ENCODE measurements around the gene PIK3CD. TPM values are rescaled to one million over a fixed set of nuclear protein-coding genes. Genes with fewer than 3 reads are reported as not detected.
"Not testable (repeated sequence)": the region's sequence is repeated elsewhere in the genome, so short reads cannot be mapped to it uniquely, and the experiment has no call there.

PIK3CD gene
- total RNA-seq, 1 experiment from 2014 or later = 73.9 TPM

- DNase-seq (ENCODE audit: low spot score) = no peak
- in situ Hi-C loops (cut with HindIII; ENCODE audit: low sequenced_read_pairs) = no loop called here
These were observed 54.6 kb downstream of the PIK3CD start for GRCh38 chr1:9706178-9706577.

- no peak for DNase-seq (ENCODE audit: low spot score)
- in situ Hi-C loops (cut with HindIII; ENCODE audit: low sequenced_read_pairs) = no loop called here
These were observed 58.5 kb downstream of the PIK3CD start for GRCh38 chr1:9710037-9710436.

GRCh38 chr1:9711466-9712020 lies 60.0 kb downstream of the PIK3CD start:
- DNase-seq (ENCODE audit: low spot score) = no peak
- in situ Hi-C loops (cut with HindIII; ENCODE audit: low sequenced_read_pairs) = no loop called here

- in situ Hi-C loops (cut with HindIII; ENCODE audit: low sequenced_read_pairs); DNase-seq (ENCODE audit: low spot score): not testable (repeated sequence)
These were observed 61.2 kb downstream of the PIK3CD start for GRCh38 chr1:9712767-9713166.

- in situ Hi-C loops (cut with HindIII; ENCODE audit: low sequenced_read_pairs) = no loop called here
- DNase-seq (ENCODE audit: low spot score) = no peak
These were observed 62.8 kb downstream of the PIK3CD start for GRCh38 chr1:9714257-9714718.

GRCh38 chr1:9715536-9716226 lies 64.2 kb downstream of the PIK3CD start:
- no peak for DNase-seq (ENCODE audit: low spot score)
- in situ Hi-C loops (cut with HindIII; ENCODE audit: low sequenced_read_pairs) = no loop called here

- in situ Hi-C loops (cut with HindIII; ENCODE audit: low sequenced_read_pairs) = no loop called here
- no peak for DNase-seq (ENCODE audit: low spot score)
These were observed 65.1 kb downstream of the PIK3CD start for GRCh38 chr1:9716404-9717192.

GRCh38 chr1:9717193-9718005 lies 65.9 kb downstream of the PIK3CD start:
- in situ Hi-C loops (cut with HindIII; ENCODE audit: low sequenced_read_pairs) = no loop called here
- DNase-seq (ENCODE audit: low spot score) = no peak

- in situ Hi-C loops (cut with HindIII; ENCODE audit: low sequenced_read_pairs) = no loop called here
- DNase-seq (ENCODE audit: low spot score) = no peak
These were observed 66.6 kb downstream of the PIK3CD start for GRCh38 chr1:9718006-9718680.

- in situ Hi-C loops (cut with HindIII; ENCODE audit: low sequenced_read_pairs) = no loop called here
- DNase-seq (ENCODE audit: low spot score) = no peak
These were observed 68.6 kb downstream of the PIK3CD start for GRCh38 chr1:9719978-9720722.

GRCh38 chr1:9720785-9721605 lies 69.5 kb downstream of the PIK3CD start:
- no peak for DNase-seq (ENCODE audit: low spot score)
- in situ Hi-C loops (cut with HindIII; ENCODE audit: low sequenced_read_pairs) = no loop called here

- no peak for DNase-seq (ENCODE audit: low spot score)
- in situ Hi-C loops (cut with HindIII; ENCODE audit: low sequenced_read_pairs) = no loop called here
These were observed 70.3 kb downstream of the PIK3CD start for GRCh38 chr1:9721606-9722377.

GRCh38 chr1:9722378-9722749 lies 70.8 kb downstream of the PIK3CD start:
- DNase-seq (ENCODE audit: low spot score) = no peak
- in situ Hi-C loops (cut with HindIII; ENCODE audit: low sequenced_read_pairs) = no loop called here

GRCh38 chr1:9723068-9723805 lies 71.7 kb downstream of the PIK3CD start:
- DNase-seq (ENCODE audit: low spot score) = no peak
- in situ Hi-C loops (cut with HindIII; ENCODE audit: low sequenced_read_pairs) = no loop called here

- in situ Hi-C loops (cut with HindIII; ENCODE audit: low sequenced_read_pairs) = no loop called here
- DNase-seq (ENCODE audit: low spot score) = no peak
These were observed 72.4 kb downstream of the PIK3CD start for GRCh38 chr1:9723926-9724325.
